Measurements from ENCODE around the gene MYOM3. TPM values are rescaled to one million over a fixed set of nuclear protein-coding genes. Genes with fewer than 3 reads are reported as not detected.
"Not testable (repeated sequence)": the region's sequence is repeated elsewhere in the genome, so short reads cannot be mapped to it uniquely, and the experiment has no call there.

Gene MYOM3
- total RNA-seq, 1 donor from 2014 or later, result not detected

DNA sequence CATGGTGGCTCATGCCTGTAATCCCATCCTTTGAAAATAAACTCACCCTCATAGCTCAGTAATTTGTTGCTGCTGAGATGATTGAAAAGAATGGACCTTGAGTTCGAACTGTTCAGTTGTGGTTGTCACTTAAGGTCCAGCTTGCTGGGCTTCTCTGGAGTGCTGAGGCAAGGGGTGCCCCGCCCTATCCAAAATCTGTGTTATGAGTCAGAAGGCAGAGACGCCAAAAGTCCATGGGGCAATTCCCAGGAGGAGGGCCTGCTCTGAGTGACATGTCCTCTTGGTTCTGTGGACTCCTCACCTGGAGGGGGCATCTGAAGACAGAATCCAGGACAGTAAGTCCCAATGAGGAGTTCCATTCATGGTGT is 64.8 kb downstream of the MYOM3 start:
- Mint-ChIP-seq H3K4me1 (ENCODE audit: low read depth, unreplicated experiment) (peaks cover 3% of the 10 kb centered on the region), H3K36me3 (ENCODE audit: unreplicated experiment) (no peaks in the 10 kb centered on the region), H3K4me3 (ENCODE audit: unreplicated experiment) (no peak overlapping the region), H3K9me3 (ENCODE audit: unreplicated experiment) (peaks cover 3% of the 10 kb centered on the region), H3K27ac (ENCODE audit: unreplicated experiment) (no peak overlapping the region), H3K27me3 (ENCODE audit: unreplicated experiment) (peaks cover 5% of the 10 kb centered on the region)
- TF ChIP-seq, protein P1, sequence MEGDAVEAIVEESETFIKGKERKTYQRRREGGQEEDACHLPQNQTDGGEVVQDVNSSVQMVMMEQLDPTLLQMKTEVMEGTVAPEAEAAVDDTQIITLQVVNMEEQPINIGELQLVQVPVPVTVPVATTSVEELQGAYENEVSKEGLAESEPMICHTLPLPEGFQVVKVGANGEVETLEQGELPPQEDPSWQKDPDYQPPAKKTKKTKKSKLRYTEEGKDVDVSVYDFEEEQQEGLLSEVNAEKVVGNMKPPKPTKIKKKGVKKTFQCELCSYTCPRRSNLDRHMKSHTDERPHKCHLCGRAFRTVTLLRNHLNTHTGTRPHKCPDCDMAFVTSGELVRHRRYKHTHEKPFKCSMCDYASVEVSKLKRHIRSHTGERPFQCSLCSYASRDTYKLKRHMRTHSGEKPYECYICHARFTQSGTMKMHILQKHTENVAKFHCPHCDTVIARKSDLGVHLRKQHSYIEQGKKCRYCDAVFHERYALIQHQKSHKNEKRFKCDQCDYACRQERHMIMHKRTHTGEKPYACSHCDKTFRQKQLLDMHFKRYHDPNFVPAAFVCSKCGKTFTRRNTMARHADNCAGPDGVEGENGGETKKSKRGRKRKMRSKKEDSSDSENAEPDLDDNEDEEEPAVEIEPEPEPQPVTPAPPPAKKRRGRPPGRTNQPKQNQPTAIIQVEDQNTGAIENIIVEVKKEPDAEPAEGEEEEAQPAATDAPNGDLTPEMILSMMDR (IDR thresholded peaks at IDR 0.05; ENCODE audit: partially characterized antibody, unreplicated experiment), result no peak
- no peak for DNase-seq

- H3K9me3 Mint-ChIP-seq (ENCODE audit: unreplicated experiment), result peaks cover 3% of the 10 kb centered on the region
- no peaks in the 10 kb centered on the region for H3K36me3 Mint-ChIP-seq (ENCODE audit: unreplicated experiment)
- H3K27me3 Mint-ChIP-seq (ENCODE audit: unreplicated experiment), result peaks cover 5% of the 10 kb centered on the region
- no peak for DNase-seq
- H3K27ac Mint-ChIP-seq (ENCODE audit: unreplicated experiment), result no peak overlapping the region
- H3K4me1 Mint-ChIP-seq (ENCODE audit: low read depth, unreplicated experiment), result peaks cover 3% of the 10 kb centered on the region
- no peak overlapping the region for H3K4me3 Mint-ChIP-seq (ENCODE audit: unreplicated experiment)
- TF ChIP-seq, protein P1 (IDR thresholded peaks at IDR 0.05; ENCODE audit: partially characterized antibody, unreplicated experiment), result no peak
Observed at GRCh38 chr1:24045771-24046170, 66.2 kb downstream of the MYOM3 start.

DNA sequence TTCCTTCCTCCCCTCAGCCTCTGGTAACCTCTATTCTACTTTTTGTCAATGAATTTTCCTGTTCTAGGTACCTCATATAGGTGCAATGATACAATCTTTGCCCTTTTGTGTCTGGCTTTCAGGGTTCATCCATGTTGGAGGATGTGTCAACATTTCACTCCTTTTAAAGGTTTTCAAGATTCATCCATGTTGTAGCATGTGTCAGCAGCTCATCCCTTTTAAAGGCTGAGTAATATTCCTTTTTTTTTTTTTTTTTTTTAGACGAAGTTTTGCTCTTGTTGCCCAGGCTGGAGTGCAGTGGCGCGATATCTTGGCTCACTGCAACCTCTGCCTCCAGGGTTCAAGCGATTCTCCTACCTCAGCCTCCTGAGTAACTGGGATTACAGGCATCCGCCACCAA is 67.3 kb downstream of the MYOM3 start:
- H3K36me3 Mint-ChIP-seq (ENCODE audit: unreplicated experiment); H3K9me3 Mint-ChIP-seq (ENCODE audit: unreplicated experiment); H3K4me3 Mint-ChIP-seq (ENCODE audit: unreplicated experiment); H3K4me1 Mint-ChIP-seq (ENCODE audit: low read depth, unreplicated experiment); H3K27ac Mint-ChIP-seq (ENCODE audit: unreplicated experiment); DNase-seq; H3K27me3 Mint-ChIP-seq (ENCODE audit: unreplicated experiment): not testable (repeated sequence)

DNA sequence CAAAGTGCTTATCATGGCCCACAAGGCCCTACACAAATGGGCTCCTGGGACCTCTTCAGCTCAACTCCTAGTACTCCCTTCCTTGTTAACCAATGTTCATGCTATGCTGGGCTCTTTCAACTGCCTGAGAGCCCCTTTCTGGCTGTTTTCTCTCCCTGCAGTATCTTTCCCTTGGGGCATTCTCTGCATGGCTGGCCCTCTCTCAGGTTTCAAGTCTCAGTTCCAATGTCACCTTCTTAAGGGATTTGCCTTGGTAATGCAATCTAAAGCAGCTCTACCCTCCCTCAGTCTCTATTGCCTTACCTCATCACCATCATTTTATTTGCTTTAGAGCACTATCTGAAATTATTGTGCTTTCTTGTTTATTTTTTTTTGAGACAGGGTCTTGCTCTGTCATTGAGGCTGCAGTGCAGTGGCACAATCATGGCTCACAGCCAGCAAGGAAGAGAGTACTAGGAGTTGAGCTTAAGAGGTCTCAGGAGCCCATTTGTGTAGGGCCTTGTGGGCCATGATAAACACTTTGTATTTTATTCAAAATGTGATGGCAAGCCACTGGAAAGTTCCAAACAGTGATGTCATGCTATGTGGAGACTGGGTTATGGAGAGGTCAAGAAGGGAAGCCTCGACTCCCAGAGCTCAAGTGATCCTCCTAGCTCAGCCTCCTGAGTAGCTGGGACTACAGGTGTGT is 68.4 kb downstream of the MYOM3 start:
- H3K27me3 Mint-ChIP-seq (ENCODE audit: unreplicated experiment), result peaks cover 5% of the 10 kb centered on the region
- TF ChIP-seq, protein P1 (IDR thresholded peaks at IDR 0.05; ENCODE audit: partially characterized antibody, unreplicated experiment), result no peak
- DNase-seq, result no peak
- no peak overlapping the region for H3K4me3 Mint-ChIP-seq (ENCODE audit: unreplicated experiment)
- H3K27ac Mint-ChIP-seq (ENCODE audit: unreplicated experiment), result no peak overlapping the region
- no peaks in the 10 kb centered on the region for H3K36me3 Mint-ChIP-seq (ENCODE audit: unreplicated experiment)
- H3K9me3 Mint-ChIP-seq (ENCODE audit: unreplicated experiment), result peaks cover 3% of the 10 kb centered on the region
- H3K4me1 Mint-ChIP-seq (ENCODE audit: low read depth, unreplicated experiment), result peaks cover 3% of the 10 kb centered on the region

GRCh38 chr1:24042315-24042714 is 69.6 kb downstream of the MYOM3 start:
- Mint-ChIP-seq H3K4me1 (ENCODE audit: low read depth, unreplicated experiment) (peaks cover 3% of the 10 kb centered on the region), H3K36me3 (ENCODE audit: unreplicated experiment) (no peaks in the 10 kb centered on the region), H3K27me3 (ENCODE audit: unreplicated experiment) (peaks cover 3% of the 10 kb centered on the region), H3K9me3 (ENCODE audit: unreplicated experiment) (peaks cover 3% of the 10 kb centered on the region), H3K4me3 (ENCODE audit: unreplicated experiment) (no peak overlapping the region), H3K27ac (ENCODE audit: unreplicated experiment) (no peak overlapping the region)
- TF ChIP-seq, protein P1 (IDR thresholded peaks at IDR 0.05; ENCODE audit: partially characterized antibody, unreplicated experiment), result no peak
- no peak for DNase-seq

Data from glutamatergic neuron (in vitro differentiated cells).